GM21619 (cell line): ENCODE results near the gene ABHD1.
"Not testable (repeated sequence)": the region's sequence is repeated elsewhere in the genome, so short reads cannot be mapped to it uniquely, and the experiment has no call there.

Experiments used
- ATAC-seq: cut with Tn5 transposase; IDR thresholded peaks from one replicate; pipeline ENCODE4 v1.9.1; 2021; ENCODE audit not compliant: unreplicated experiment

Gene ABHD1

DNA sequence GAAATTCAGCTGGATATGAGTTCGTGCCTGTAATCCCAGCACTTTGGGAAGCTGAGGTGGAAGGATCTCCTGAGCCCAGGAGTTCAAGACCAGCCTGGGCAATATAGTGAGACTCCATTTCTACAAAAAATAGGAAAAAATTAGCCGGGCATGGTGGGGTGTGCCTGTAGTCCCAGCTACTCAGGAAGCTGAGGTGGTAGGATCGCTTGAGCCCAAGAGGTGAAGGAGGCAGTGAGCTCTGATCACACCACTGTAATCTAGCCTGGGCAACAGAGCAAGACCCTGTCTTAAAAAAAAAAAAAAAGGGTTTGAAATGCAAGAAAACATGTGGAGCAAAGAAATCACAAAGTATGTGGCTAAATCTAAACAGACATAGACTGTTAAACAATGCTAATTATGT, 14.5 kb upstream of the ABHD1 start:
- ATAC-seq, result no peak

DNA sequence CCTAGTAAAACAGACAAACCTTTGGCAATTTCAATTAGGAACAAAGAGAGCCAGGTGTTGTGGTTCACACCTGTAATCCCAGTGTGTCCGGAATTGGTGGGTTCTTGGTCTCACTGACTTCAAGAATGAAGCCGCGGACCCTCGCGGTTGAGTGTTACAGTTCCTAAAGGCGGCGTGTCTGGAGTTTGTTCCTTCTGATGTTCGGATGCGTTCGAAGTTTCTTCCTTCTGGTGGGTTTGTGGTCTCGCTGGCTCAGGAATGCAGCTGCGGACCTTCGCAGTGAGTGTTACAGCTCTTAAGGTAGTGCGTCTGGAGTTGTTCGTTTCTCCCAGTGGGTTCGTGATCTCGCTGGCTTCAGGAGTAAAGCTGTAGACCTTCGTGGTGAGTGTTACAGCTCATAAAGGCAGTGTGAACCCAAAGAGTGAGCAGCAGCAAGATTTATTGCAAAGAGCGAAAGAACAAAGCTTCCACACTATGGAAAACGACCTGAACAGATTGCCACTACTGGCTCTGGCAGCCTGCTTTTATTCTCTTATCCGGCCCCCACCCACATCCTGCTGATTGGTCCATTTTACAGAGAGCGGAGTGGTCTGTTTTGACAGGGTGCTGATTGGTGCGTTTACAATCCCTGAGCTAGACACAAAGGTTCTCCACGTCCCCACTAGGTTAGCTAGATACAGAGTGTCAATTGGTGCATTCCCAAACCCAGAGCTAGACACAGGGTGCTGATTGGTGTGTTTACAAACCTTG, 12.8 kb upstream of the ABHD1 start:
- ATAC-seq, result not testable (repeated sequence)

DNA sequence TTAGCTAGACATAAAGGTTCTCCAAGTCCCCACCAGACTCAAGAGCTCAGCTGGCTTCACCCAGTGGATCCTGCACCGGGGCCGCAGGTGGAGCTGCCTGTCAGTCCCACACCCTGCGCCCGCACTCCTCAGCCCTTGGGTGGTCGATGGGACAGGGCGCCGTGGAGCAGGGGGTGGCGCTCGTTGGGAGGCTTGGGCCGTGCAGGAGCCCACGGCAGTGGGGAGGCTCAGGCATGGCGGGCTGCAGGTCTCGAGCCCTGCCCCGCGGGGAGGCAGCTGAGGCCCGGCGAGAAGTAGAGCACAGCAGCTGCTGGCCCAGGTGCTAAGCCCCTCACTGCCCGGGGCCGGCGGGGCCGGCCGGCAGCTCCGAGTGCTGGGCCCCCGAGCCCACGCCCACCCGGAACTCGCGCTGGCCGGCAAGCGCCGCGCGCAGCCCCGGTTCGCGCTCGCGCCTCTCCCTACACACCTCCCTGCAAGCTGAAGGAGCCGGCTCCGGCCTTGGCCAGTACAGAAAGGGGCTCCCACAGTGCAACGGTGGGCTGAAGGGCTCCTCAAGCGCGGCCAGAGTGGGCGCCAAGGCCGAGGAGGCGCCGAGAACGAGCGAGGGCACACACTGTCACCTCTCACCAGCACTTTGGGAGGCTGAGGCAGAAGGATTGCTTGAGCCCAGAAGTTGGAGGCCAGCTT, 12.1 kb upstream of the ABHD1 start:
- ATAC-seq, result not testable (repeated sequence)

DNA sequence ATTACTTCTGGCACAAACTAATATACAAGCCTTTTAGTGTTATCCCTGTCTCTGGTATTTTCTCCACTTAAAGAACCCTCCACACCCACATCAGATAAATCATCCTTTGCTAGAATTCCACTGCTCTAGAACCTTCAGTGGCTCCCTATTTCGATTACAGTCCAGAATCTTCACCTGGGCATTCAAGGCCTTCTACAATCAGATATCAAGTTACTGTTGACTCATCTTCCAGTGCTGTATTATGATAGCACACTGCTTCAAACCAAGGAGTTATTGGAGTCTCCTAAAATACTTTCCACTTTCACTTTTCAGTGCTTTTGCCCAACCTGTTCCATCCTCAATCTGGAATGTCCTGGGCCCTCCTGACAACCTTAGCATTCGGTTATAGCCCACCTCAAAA, 8.1 kb upstream of the ABHD1 start:
- ATAC-seq, result no peak

DNA sequence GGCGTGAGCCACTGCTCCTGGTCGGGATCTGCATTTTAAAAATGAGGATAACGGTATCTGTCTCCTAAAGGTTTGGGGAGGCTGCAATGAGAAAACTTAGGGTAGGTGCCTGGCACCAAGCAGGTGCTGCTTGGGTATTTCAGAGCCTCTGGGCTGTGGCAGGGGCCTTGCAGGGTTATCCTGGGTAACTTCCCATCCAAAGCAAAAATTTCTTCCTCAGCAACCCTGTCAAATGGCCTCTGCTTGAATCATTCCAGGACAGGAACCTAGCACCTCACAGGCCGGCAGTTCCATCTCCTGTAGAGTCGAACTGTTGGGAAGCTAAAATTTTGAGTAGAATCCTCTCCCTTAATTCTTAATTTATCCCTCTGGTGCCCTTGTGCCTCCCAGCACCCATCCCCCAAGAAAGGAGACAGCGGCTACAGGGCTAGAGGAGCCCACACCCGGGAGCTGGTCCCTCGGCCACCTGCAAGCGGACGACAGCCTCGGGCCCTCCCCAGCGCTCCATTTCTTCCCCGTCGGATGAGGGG, 5.6 kb upstream of the ABHD1 start:
- no peak for ATAC-seq

DNA sequence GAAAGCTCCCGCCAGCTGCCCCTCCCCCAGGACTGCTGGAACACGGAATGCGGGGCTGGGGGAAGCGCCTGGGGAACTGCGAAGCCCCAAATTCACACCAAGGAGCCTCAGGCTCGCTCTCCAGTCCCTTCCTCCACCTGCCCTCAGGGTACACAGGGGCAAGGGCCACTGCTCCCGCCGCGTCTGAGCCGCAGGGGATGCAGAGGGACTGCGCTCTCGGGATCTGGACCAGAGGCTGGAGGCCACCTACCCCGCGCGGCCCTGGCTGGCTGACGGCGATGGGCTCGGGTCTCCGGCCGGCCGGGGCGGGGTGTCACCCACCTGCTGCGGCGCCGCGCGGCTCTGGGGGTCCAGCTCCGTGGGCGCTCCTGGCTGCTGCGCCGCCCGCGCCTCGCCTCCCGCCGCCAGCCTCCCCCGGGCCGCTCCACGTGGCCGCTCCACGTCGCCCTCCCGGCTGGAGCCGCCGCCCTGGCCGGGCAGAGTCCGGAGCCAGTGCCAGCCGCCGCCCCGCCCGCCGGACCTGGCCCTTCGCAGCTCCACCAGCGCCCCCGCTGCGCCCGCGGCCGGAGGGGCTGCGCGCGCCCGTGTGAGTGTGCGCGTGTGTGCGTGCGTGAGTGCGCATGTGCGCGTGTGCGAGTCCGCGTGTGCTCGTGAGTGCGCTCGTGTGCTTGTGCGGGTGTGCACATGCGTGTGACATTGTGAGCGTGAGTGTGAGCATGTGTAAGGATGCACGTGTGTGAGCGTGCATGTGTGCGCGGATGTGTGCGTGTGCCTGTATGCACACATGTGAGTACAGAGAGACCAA, 4.9 kb upstream of the ABHD1 start, which contains the start of gene CGREF1:
Gene CGREF1 (minus strand): TSS at position 604 of the 805 bp plus-strand sequence. CDS start 14,762 bp downstream, outside the sequence.
- ATAC-seq, result no peak

DNA sequence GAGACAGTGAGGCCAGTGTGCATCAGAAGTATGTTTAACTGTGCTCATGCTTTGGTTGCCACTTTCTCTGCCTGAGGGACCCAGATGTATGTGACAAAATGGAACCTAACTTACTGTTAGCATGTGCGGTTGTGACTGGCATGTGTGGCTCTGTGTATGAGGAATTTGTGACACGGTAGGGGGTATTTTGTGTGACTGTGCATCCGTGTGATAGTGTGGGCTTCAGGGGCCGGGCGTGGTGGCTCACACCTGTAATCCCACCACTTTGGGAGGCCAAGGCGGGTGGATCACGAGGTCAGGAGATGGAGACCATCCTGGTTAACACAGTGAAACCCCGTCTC, 4.3 kb upstream of the ABHD1 start:
- ATAC-seq, result not testable (repeated sequence)

DNA sequence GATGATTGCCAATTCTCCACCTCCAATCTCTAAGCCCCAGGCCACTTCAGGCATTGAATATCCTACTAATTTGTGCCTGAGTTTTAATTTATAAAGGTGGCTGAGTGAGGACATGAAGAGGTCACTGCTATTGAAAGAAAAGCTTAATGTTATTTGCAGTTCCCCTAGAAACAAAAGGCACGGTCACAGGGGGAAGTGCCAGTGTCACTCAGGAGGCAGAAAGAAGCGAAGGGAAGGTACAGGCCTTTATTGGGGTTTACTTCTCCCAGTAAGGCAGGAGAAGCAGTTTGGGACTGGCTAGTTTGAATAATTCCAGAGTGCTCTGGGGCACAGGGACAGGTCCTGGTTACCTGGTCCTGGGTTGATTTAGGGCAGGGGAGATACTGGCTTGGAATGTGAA, 1.7 kb upstream of the ABHD1 start:
- no peak for ATAC-seq

DNA sequence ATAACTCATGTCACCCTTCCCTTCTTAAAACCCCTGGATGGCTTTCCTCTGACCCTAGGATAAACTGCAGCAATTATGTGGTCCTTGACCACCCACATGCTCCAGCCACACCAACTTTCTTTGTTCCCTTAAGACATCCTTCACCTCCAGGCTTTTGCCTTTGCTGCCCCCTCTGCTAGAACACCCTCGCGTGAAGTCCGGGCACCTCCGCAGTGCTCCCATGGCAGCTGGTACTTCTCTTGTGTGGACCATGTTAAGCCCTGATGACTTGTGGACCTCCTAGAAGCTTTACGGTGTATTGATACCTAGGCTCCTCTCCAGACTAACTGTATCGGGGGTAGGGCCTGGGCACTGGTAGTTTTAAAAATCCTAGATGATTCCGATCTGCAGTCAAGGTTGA, 824 bp upstream of the ABHD1 start:
- ATAC-seq, result no peak

DNA sequence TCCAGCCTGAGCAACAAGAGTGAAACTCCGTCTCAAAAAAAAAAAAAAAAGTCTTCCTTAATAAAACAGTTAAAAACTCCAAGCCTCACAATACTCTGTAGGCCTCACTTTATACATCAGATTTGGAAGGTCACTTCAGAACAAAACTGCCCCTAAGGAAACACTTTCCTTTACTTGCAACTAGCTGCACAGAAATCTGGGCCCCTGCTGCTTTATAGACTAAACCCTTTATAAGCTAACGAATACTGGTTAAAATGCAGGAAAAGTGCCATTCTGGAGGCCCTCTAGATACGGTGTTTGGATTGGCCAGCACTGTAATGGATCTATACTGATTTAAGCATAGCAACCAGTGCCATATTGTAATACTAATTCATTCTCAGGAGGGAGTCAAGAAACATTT, 1.5 kb downstream of the ABHD1 start:
- no peak for ATAC-seq

DNA sequence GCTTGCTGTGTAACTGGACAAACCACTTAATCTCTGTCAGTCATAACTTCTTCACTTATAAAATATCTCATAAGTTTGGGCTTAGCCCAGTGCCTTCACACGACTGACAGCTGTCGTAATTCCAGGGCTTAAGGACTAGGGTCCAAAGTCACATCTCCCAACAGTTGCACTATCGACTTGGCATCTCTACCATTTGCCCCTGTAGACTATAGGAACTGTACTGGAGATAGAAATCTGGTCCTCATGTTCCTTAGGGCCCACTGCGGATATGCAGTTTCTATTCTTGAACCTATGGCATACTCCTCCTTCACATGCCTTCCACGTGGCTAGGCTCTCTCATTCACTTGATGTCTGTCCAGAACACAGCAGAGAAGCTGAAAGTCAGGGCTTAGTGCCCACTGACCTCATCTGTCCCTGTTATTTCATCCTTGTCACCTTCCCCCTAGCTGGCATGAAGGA, 2.7 kb downstream of the ABHD1 start:
- ATAC-seq, result no peak

DNA sequence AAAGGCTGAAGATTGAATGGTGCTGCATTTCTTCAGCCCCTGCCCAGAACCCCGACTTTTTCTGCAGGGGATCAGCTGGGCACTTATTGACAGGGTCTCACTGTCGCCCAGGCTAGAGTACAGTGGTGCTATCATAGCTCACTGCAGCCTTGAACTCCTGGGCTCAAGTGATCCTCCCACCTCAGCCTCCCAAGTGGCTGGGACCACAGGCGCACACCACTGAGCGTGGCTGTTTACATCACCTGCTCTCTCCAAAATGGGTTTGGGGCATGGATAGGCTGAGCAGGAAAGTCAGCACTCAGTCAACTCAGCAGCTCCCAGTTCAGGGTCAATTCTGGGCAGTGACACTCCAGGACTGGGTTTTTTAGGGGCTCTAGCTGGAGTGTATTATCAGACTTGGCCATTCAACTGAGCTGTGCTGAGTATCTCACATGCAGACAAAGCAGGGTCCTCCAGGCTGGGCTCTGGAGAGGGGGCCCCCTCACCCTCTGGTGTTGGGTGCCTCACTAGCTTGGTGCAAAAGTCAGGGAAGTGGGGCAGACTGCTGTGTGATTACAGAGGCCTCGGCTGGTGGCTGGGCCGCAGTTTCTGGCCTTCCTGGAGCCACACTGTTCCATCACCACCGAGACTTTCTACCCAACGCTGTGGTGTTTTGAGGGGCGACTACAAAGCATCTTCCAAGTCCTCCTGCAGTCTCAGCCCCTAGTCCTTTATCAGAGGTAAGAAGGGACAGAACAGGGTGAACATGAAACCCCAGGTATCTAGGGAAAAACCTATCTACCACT, 4.5 kb downstream of the ABHD1 start:
- no peak for ATAC-seq

DNA sequence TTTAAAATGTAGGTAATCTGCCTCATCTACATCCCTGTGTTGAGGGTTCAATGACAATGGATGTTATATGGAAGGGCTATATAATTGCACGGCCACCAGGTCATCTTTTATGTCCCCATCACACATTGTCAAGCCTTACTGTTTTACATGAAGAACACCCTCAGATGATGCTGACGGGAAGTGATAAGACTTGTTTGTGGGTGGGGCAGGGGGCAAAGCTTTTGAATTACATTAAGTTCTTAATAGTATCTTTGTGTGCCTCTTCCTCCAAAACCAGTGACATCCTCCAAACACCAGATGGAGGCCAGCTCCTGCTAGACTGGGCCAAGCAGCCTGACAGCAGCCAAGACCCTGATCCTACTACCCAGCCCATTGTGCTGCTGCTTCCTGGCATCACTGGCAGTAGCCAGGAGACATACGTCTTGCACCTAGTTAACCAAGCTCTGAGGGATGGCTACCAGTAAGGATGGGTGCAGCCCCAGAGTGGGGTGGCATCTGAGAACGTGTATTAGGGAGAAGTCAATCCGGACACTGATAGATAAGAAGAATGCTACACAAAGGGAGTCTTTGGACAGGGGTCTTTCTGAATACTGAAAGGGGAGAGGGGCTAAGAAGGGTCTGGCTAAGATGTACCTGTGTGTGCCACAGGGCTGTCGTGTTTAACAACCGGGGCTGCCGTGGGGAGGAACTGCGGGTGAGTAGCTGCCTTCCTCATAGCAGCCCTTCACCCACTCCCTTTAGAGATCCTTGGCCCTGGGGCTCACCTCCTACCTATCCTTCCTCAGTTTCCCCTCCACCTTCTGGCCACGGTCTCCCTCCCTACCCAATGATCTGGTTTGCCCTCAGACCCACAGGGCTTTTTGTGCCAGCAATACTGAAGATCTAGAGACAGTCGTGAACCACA, 5.3 kb downstream of the ABHD1 start:
- no peak for ATAC-seq

DNA sequence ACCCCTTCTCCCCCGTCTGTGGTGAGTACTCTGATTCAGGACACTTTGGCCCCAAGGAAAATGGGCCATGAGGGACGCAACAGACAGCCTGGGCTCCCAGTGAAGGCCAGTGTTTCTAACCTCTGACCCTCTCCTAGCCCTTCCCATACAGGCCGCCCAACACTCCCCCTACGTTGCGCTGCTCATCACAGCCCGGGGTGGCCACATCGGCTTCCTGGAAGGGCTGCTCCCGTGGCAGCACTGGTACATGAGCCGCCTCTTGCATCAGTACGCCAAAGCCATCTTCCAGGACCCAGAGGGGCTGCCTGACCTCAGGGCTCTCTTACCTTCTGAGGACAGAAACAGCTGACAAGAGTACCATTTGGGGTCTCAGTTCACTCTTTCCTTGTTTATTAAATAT, 6.8 kb downstream of the ABHD1 start:
- ATAC-seq, result no peak

DNA sequence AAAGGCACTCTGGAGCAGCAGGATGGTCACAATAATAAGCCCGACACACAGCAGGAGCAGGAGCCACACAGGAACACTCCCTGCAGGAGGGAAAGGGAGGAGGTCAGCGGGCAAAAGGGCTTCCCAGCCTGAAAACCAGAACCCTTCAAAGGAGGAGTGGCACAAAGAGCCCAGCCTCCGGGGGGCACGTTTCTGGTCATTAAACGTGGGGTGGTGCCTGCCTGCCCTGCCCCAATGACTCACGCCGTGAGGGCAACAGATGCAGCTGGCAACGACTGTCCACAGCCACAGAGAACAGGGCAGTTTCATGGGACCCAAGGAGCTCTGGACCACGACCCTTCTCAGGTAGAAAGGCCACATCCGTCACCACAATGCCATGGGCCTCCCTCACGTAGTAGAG, 7.8 kb downstream of the ABHD1 start:
- ATAC-seq, result no peak

DNA sequence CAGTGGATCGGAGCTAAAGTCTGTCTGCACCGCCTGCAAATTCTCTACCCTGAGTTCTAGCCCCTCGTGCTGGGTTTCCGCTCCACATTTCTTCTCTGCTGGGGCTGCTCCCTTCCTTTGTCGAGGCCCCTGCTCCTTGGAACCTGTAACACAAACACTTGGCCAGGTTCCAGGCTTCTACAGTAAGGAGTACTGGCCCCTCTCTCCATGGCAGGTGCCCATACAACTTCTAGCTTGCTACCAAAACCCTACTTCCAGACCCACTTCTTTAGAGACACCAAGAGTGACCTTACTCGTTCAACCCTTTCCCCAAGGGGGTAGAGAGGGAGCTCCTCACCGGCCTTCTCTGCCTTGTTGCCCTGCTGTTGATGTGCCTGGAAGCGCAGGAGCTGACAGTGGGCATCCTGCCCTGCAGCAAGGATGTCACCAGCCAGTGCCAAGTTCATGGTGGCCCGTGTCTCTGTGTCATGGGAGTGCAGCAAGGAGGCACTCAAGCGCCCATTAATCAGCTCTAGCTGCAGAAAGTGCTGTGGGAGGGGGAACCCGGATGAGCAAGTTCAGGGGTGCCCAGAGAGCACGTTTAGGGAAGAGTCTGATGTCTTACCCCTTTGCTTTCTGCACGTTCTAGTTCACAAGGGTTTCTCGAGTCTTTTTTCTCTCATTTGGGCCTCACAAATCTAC, 9.7 kb downstream of the ABHD1 start:
- ATAC-seq, result no peak

DNA sequence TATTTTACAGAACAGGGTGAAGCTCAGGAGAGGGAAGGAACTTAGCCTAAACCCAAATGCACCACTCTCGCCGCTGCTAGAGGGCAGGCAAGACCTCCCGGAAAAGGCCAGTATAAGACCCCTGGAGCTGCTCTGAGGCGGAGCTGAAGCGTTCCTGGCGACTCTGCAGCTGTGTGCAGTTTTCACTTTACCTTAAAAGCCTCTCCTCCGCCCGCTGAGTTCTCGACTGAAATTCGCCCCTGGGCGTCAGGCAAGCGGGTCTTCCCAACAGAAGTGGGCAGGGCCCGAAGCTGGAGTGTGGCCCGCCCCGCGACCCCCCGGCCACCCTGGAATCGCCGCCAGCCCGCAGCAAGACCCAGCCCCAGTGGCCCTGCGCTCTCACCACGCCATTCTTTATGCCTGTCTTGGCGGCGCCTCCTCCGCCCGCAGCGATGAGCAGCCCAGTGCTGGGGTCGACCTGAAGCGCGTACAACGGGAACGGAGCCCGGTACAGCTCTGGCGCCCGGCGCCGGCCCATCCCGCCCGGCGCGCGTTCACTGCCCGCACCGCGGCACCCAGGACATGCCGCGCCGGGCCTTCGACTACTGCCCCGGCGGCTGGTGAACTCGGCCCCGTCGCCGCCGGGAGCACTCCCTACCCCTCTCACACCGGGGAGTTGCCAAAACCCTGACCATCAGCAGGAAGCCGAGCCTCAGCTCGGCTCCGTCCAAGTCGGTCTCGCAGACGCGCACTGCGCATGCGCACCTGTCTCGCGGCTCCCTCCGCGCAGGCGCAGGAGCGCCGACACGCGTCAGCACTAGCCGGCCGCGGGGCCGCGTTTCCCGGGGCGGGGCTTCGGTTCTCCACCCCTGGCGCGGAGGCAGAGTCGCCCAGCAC, 10.5 kb downstream of the ABHD1 start, which contains the start of gene PREB:
Gene PREB (minus strand): TSS at position 732 of the 876 bp plus-strand sequence. CDS start 215 bp downstream, at position 517.
- ATAC-seq, result peak; percentile 79
